A673 (cell line): ENCODE data around the gene UTP11. TPM values are rescaled to one million over a fixed set of nuclear protein-coding genes. Genes with fewer than 3 reads are reported as not detected.
A peak's percentile ranks its signal among the peaks of the same experiment; 100 is the strongest.

ENCODE experiments used
- BruUV-seq: library from RNA; stranded (reverse); fragments of 400-500 nt; replicated peaks from 2 replicates; lab custom pipeline; 2021; lab: Mats Ljungman, UMichigan
- CTCF ChIA-PET: fragments of 300-600 bp; sonication (Branson Sonifier 250); formaldehyde crosslinking; loops from one replicate; lab custom pipeline; 2022; ENCODE audit warnings: antibody characterized with exemption; lab: Charles Lee
- POLR2A ChIA-PET: fragments of 300-600 bp; sonication (Branson Sonifier 250); formaldehyde crosslinking; loops from one replicate; lab custom pipeline; 2022; ENCODE audit warnings: antibody characterized with exemption; ENCODE audit not compliant: low non-redundant PET; lab: Charles Lee
- DNase-seq: peaks from one replicate; pipeline ENCODE4 v3.0.0-alpha.2; 2015; ENCODE audit warnings: low spot score
- H3K27ac ChIP-seq: fragments of 200-600 bp; sonication (generic); 2 replicates; pipeline ENCODE4 v1.5.1; 2016; ENCODE audit warnings: mixed run types, low read depth, mild to moderate bottlenecking, mixed read lengths, antibody characterized with exemption, low read length; ENCODE audit not compliant: poor library complexity, severe bottlenecking
- H3K27me3 ChIP-seq: fragments of 200-600 bp; sonication (generic); replicated peaks from 2 replicates; pipeline ENCODE4 v1.6.1; 2017; ENCODE audit warnings: mixed run types, low read depth, mild to moderate bottlenecking, mixed read lengths, antibody characterized with exemption, low read length; ENCODE audit not compliant: insufficient read depth, poor library complexity
- H3K36me3 ChIP-seq: fragments of 200-600 bp; sonication (generic); 2 replicates; pipeline ENCODE4 v1.6.1; 2016; ENCODE audit warnings: mixed run types, mild to moderate bottlenecking, mixed read lengths, antibody characterized with exemption, low read length; ENCODE audit not compliant: insufficient read depth, poor library complexity, severe bottlenecking
- H3K4me1 ChIP-seq: fragments of 200-600 bp; sonication (generic); 2 replicates; pipeline ENCODE4 v1.6.1; 2017; ENCODE audit warnings: mixed run types, mild to moderate bottlenecking, mixed read lengths, antibody characterized with exemption, low read length; ENCODE audit not compliant: insufficient read depth, poor library complexity, severe bottlenecking
- H3K4me3 ChIP-seq: fragments of 200-600 bp; sonication (generic); 2 replicates; pipeline ENCODE4 v1.5.1; 2016; ENCODE audit warnings: low read depth, mixed run types, mild to moderate bottlenecking, mixed read lengths, low read length; ENCODE audit not compliant: poor library complexity, severe bottlenecking
- H3K9me3 ChIP-seq: fragments of 200-600 bp; sonication (generic); 2 replicates; pipeline ENCODE4 v1.6.1; 2016; ENCODE audit warnings: mixed run types, low read depth, mild to moderate bottlenecking, mixed read lengths, antibody characterized with exemption, low read length; ENCODE audit not compliant: poor library complexity, severe bottlenecking
- CTCF ChIP-seq: fragments of 300-800, 200-600 bp; sonication (generic); conservative IDR thresholded peaks from 2 replicates; pipeline ENCODE4 v1.5.1; 2017; ENCODE audit warnings: low read depth, mild to moderate bottlenecking, antibody characterized with exemption, low read length, moderate library complexity, mixed read lengths
- EZH2 ChIP-seq: fragments of 200-600 bp; sonication (generic); IDR thresholded peaks from 2 replicates; pipeline ENCODE4 v1.6.1; 2017; ENCODE audit warnings: borderline replicate concordance, low read depth, mild to moderate bottlenecking, mixed read lengths, antibody characterized with exemption, low read length; ENCODE audit not compliant: poor library complexity, severe bottlenecking
- intact Hi-C: fragments of 100-400 bp; cut with micrococcal nuclease; formaldehyde crosslinking; loops from one replicate; pipeline ENCODE4 v1.10.0; 2022; ENCODE audit not compliant: unreplicated experiment
- total RNA-seq: library from RNA; stranded (reverse); gene quantifications from 2 replicates; pipeline ENCODE4 v1.2.3, GENCODE V29; 2021

UTP11 gene
- total RNA-seq, 1 experiment from 2014 or later, result 113 TPM

GRCh38 chr1:38053416-38054091 lies 41.0 kb downstream of the UTP11 start:
- CTCF ChIA-PET, result interaction anchor here (1.0 kb wide), 1 partner anchor 18 kb away, joined by 5 read pairs; no protein-coding TSS in a partner anchor
- intact Hi-C loops, result no loop called here
- H3K36me3 ChIP-seq, result no peaks in the 10 kb centered on the region
- H3K27ac ChIP-seq, result peak overlapping the region; percentile 59
- TF ChIP-seq EZH2, result no peak
- TF ChIP-seq CTCF, result no peak
- no TSS peak for BruUV-seq
- no peaks in the 10 kb centered on the region for H3K27me3 ChIP-seq
- peaks cover 62% of the 10 kb centered on the region for H3K4me1 ChIP-seq
- H3K9me3 ChIP-seq, result no peaks in the 10 kb centered on the region
- POLR2A ChIA-PET, result no interaction called here
- H3K4me3 ChIP-seq, result peak overlapping the region; percentile 27
- no peak for DNase-seq

- BruUV-seq, result no TSS peak
- ChIA-PET POLR2A (interaction anchor here (0.6 kb wide), 1 partner anchor 17 kb away, joined by 3 read pairs; no protein-coding TSS in a partner anchor), CTCF (no interaction called here)
- TF ChIP-seq CTCF (no peak), EZH2 (no peak)
- Histone ChIP-seq H3K27me3 (no peaks in the 10 kb centered on the region), H3K9me3 (no peaks in the 10 kb centered on the region), H3K27ac (no peak overlapping the region), H3K4me1 (peaks cover 63% of the 10 kb centered on the region), H3K36me3 (no peaks in the 10 kb centered on the region), H3K4me3 (no peak overlapping the region)
- no peak for DNase-seq
- intact Hi-C loops, result no loop called here
Measured at GRCh38 chr1:38055398-38055797, 42.9 kb downstream of the UTP11 start.

- Histone ChIP-seq H3K27me3 (no peaks in the 10 kb centered on the region), H3K4me3 (no peak overlapping the region), H3K4me1 (peaks cover 63% of the 10 kb centered on the region), H3K36me3 (no peaks in the 10 kb centered on the region), H3K9me3 (no peaks in the 10 kb centered on the region), H3K27ac (no peak overlapping the region)
- no TSS peak for BruUV-seq
- no peak for DNase-seq
- intact Hi-C loops, result no loop called here
- ChIA-PET CTCF (interaction anchor here (1.5 kb wide), 1 partner anchor 16 kb away, joined by 4 read pairs; no protein-coding TSS in a partner anchor), POLR2A (no interaction called here)
- TF ChIP-seq EZH2, result no peak
- TF ChIP-seq CTCF, result no peak
Measured at GRCh38 chr1:38055965-38056364, 43.4 kb downstream of the UTP11 start.
